Bronchial epithelial cell (primary cell): ENCODE data around the gene GALNS. TPM values are rescaled to one million over a fixed set of nuclear protein-coding genes. Genes with fewer than 3 reads are reported as not detected.

Experiments
- DNase-seq: peaks from one replicate; pipeline ENCODE4 v3.0.0-alpha.2; 2010; ENCODE audit warnings: low read depth
- FAIRE-seq: peaks from 2 replicates; lab custom pipeline; 2011; peaks lifted over from hg19 to GRCh38; lab: Jason Lieb, UNC
- H3K27me3 ChIP-seq: 2 replicates; pipeline ENCODE4 v1.5.1; 2011; ENCODE audit warnings: low read length; ENCODE audit not compliant: control insufficient read depth, insufficient read depth
- H3K36me3 ChIP-seq: 2 replicates; pipeline ENCODE4 v1.5.1; 2011; ENCODE audit warnings: low read length; ENCODE audit not compliant: control insufficient read depth, insufficient read depth
- H3K4me3 ChIP-seq: 2 replicates; pipeline ENCODE4 v1.5.1; 2011; ENCODE audit warnings: mild to moderate bottlenecking, low read depth, low read length, control low read depth
- total RNA-seq: library from RNA; depleted of rRNA; stranded (reverse); fragments of >200 nt; gene quantifications from 2 replicates; pipeline ENCODE4 v1.2.1, GENCODE V29; 2014
- TF ChIP-seq, protein P1 (sequence below): IDR thresholded peaks from 2 replicates; pipeline ENCODE4 v1.5.1; 2011; ENCODE audit warnings: mild to moderate bottlenecking, moderate library complexity, low read length, control low read depth, inconsistent platforms; ENCODE audit not compliant: insufficient read depth, severe bottlenecking

GALNS gene
- total RNA-seq, 1 donor from 2014 or later: 16.3 TPM

GRCh38 chr16:88864521-88864920 is 7.8 kb upstream of the GALNS start:
- DNase-seq (no peak), FAIRE-seq (no peak)
- TF ChIP-seq, protein P1, sequence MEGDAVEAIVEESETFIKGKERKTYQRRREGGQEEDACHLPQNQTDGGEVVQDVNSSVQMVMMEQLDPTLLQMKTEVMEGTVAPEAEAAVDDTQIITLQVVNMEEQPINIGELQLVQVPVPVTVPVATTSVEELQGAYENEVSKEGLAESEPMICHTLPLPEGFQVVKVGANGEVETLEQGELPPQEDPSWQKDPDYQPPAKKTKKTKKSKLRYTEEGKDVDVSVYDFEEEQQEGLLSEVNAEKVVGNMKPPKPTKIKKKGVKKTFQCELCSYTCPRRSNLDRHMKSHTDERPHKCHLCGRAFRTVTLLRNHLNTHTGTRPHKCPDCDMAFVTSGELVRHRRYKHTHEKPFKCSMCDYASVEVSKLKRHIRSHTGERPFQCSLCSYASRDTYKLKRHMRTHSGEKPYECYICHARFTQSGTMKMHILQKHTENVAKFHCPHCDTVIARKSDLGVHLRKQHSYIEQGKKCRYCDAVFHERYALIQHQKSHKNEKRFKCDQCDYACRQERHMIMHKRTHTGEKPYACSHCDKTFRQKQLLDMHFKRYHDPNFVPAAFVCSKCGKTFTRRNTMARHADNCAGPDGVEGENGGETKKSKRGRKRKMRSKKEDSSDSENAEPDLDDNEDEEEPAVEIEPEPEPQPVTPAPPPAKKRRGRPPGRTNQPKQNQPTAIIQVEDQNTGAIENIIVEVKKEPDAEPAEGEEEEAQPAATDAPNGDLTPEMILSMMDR: no peak

GRCh38 chr16:88864099-88864498 is 7.4 kb upstream of the GALNS start:
- Histone ChIP-seq H3K36me3 (peaks cover 11% of the 10 kb centered on the region), H3K27me3 (peaks cover 2% of the 10 kb centered on the region), H3K4me3 (no peak overlapping the region)
- DNase-seq (no peak), FAIRE-seq (no peak)
- TF ChIP-seq, protein P1: no peak

More at GRCh38 chr16:88864521-88864920, 7.8 kb upstream of the GALNS start:
- Histone ChIP-seq H3K4me3 (no peak overlapping the region), H3K36me3 (peaks cover 11% of the 10 kb centered on the region), H3K27me3 (peaks cover 3% of the 10 kb centered on the region)

GRCh38 chr16:88863426-88863825 is 6.7 kb upstream of the GALNS start:
- no peak overlapping the region for H3K4me3 ChIP-seq
- H3K36me3 ChIP-seq: peaks cover 12% of the 10 kb centered on the region
- no peak for DNase-seq
- TF ChIP-seq, protein P1: no peak
- no peak for FAIRE-seq
- H3K27me3 ChIP-seq: no peaks in the 10 kb centered on the region

DNA sequence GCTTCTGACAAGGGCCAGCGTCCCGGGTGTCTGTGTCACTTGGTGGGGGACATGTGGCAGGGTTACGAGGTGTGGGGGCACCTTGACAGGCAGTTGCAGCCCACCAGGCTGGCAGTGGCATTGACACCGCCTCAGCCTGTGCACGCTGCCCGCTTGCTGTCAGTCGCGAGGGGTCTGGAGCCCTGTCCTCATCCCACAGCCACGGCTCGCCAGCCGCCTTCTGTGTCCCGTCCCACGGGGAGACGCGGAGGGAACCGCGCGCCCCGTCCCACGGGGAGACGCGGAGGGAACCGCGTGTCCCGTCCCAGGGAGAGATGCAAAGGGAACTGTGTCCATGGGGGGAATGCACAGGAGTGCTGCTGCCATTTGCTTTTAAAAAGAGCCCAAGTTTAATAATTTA is 6.2 kb upstream of the GALNS start:
- H3K27me3 ChIP-seq: no peaks in the 10 kb centered on the region
- DNase-seq (no peak), FAIRE-seq (no peak)
- peaks cover 12% of the 10 kb centered on the region for H3K36me3 ChIP-seq
- TF ChIP-seq, protein P1: no peak
- no peak overlapping the region for H3K4me3 ChIP-seq

GRCh38 chr16:88861359-88861758 is 4.6 kb upstream of the GALNS start:
- H3K36me3 ChIP-seq: peaks cover 12% of the 10 kb centered on the region
- TF ChIP-seq, protein P1: no peak
- no peak for FAIRE-seq

More at GRCh38 chr16:88861359-88861758, 4.6 kb upstream of the GALNS start:
- no peak for DNase-seq
- no peaks in the 10 kb centered on the region for H3K27me3 ChIP-seq
- H3K4me3 ChIP-seq: no peak overlapping the region
